Stimulated activated CD8-positive, alpha-beta memory T cell treated with anti-CD3 and anti-CD28 coated beads, Interleukin-15, amount 100 ng/mL, for 48 hours (primary cell): Measurements from ENCODE around the gene FSTL5.

Experiments
- DNase-seq, 2 donors: peaks; one replicate each; pipeline ENCODE4 v3.0.0-alpha.2; 2020; ENCODE audit warnings: low read depth in 2 of 2

The FSTL5 gene

GRCh38 chr4:161457311-161457710 lies 706.5 kb downstream of the FSTL5 start:
- DNase-seq = no peak

GRCh38 chr4:161454860-161455259 lies 708.9 kb downstream of the FSTL5 start:
- no peak for DNase-seq

- no peak for DNase-seq
Measured at GRCh38 chr4:161448550-161449180, 715.1 kb downstream of the FSTL5 start.

GRCh38 chr4:161444626-161445025 lies 719.2 kb downstream of the FSTL5 start:
- DNase-seq = no peak

- no peak for DNase-seq
Measured at GRCh38 chr4:161442921-161443320, 720.9 kb downstream of the FSTL5 start.

- no peak for DNase-seq
Measured at GRCh38 chr4:161438096-161438495, 725.7 kb downstream of the FSTL5 start.

- no peak for DNase-seq
Measured at GRCh38 chr4:161428180-161428965, 735.4 kb downstream of the FSTL5 start.

- no peak for DNase-seq
Measured at GRCh38 chr4:161419822-161420221, 744.0 kb downstream of the FSTL5 start.

GRCh38 chr4:161411901-161412300 lies 751.9 kb downstream of the FSTL5 start:
- DNase-seq = no peak

- no peak for DNase-seq
Measured at GRCh38 chr4:161404346-161405110, 759.3 kb downstream of the FSTL5 start.

- no peak for DNase-seq
Measured at GRCh38 chr4:161403781-161404180, 760.0 kb downstream of the FSTL5 start.

- DNase-seq = no peak
Measured at GRCh38 chr4:161393602-161394001, 770.2 kb downstream of the FSTL5 start.

- DNase-seq = no peak
Measured at GRCh38 chr4:161382655-161383054, 781.1 kb downstream of the FSTL5 start.

GRCh38 chr4:161376275-161376674 lies 787.5 kb downstream of the FSTL5 start:
- no peak for DNase-seq

GRCh38 chr4:161364681-161365080 lies 799.1 kb downstream of the FSTL5 start:
- no peak for DNase-seq

GRCh38 chr4:161360982-161361381 lies 802.8 kb downstream of the FSTL5 start:
- no peak for DNase-seq

- no peak for DNase-seq
Measured at GRCh38 chr4:161359491-161359890, 804.3 kb downstream of the FSTL5 start.

GRCh38 chr4:161356351-161356750 lies 807.4 kb downstream of the FSTL5 start:
- no peak for DNase-seq

- no peak for DNase-seq
Measured at GRCh38 chr4:161350946-161351345, 812.9 kb downstream of the FSTL5 start.

GRCh38 chr4:161345741-161346140 lies 818.1 kb downstream of the FSTL5 start:
- no peak for DNase-seq

- no peak for DNase-seq
Measured at GRCh38 chr4:161343569-161343950, 820.2 kb downstream of the FSTL5 start.

- no peak for DNase-seq
Measured at GRCh38 chr4:161342881-161343568, 820.8 kb downstream of the FSTL5 start.
